ENCODE measurements around the gene TMEM236.
"Not testable (repeated sequence)": the region's sequence is repeated elsewhere in the genome, so short reads cannot be mapped to it uniquely, and the experiment has no call there.

The TMEM236 gene

DNA sequence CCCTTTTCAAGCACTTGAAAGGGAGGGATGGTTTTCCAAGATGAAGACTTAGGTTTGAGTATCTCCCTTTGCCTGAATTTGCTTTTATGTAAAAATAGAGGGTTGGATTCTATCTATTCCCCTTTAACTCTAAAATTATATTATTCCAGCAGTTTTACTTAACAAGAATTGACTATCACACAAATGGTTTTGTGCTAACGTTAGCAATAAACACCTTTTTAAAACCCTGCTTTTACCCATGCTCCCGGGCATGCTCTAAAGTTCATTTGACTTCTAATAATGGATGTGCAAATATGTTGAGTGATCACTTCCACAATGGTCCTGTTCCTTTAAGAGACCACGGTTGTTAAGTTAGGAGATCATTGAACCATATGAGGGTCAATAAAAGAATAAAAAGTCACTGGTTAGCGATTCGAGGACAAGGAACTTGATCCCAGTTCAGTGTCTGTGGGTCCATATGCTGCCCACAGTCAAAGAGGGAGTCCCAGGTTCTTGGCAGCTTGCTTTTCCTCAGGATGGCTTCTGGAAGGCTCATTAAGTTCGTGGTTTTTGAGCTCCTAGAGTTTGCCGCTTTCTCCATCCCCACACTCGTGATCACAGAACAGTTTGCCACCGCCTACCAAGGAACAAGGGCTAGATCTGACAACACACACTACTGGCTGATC, at the start of gene TMEM236:
Gene TMEM236, plus strand, starts transcription at position 421 of the 665 bp plus-strand sequence. Its CDS starts 95 bp downstream, at position 516.
- no peak for DNase-seq (ENCODE audit: low read depth in 2 of 2, low spot score in 1 of 2)

DNA sequence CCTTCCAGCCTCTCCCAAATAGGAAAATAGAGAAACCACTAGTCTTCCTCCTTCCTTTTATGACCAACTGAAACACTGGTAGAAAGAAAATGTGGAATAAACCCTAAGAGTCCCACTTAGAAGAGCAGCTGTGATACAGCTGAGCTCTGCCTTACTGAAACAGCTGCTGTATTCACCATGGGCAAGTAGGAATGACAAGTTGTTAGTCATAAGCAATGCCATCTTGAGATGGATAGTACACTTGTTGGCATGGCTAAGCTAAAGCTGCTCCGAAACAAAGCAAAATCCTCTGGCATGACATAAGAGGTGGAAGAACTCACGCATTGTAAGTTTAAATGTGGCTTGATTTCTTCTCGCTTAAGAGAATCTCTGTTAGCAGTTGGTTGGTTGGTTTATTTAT, 48.3 kb upstream of the TMEM236 start:
- DNase-seq (ENCODE audit: low read depth in 2 of 2, low spot score in 1 of 2): no peak

DNA sequence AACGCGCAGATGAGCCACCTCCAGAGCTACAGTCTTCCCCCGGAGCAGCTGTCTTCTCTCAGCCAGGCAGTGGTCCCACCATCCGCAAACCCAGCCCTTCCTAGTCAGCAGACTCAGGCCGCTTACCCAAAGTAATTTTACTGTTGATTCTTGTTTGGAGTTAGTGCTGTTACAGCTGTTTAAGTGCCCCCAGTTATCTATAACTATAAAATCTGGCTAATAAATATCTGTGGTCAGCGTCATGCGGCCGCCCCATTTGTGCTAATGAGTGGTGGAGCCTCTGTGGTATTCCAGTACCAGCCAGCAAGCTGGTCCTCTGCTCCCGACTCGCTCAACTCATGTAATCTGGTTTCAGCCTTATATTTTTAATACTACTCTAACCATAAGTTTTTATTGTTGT, 43.2 kb upstream of the TMEM236 start:
- no peak for DNase-seq (ENCODE audit: low read depth in 2 of 2, low spot score in 1 of 2)

DNA sequence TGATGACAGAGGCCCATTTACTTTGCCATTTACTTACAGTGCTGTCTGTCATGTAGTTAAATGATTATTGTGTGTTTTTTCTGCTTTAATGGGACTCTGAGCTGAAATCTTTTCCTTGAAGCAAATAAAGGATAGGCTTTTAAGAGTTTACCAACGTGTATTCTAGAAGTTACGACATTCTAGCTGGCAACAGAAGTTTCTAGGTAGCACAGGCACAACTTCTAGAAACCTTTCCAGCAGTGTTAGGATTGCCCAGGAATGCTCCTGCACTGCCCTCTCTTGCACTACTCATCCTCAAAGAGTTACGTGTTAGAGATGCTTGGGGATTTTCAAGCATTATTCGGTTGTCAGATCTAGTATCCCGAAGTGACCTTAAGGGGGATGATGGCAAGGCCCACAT, 42.5 kb upstream of the TMEM236 start:
- DNase-seq (ENCODE audit: low read depth in 2 of 2, low spot score in 1 of 2): no peak

GRCh38 chr10:17710181-17710580, 41.8 kb upstream of the TMEM236 start:
- DNase-seq (ENCODE audit: low read depth in 2 of 2, low spot score in 1 of 2): no peak

DNA sequence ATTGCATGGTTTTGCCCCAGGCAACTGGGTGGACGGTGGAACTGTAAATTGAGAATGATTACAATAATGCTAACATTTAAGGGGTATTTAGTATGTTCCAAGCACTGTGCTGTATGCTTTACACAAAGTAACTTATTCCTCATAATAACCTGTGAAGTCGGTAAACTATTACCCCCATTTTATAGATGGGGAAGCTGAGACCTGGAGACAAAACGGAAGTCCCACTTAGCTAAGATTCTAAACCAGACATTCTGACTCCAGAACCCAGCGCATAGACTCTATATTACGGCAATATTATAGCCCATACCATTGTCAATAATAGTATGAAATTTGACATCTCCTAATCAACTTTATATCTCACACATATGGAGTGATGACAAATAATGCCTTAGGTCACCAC, 39.9 kb upstream of the TMEM236 start:
- no peak for DNase-seq (ENCODE audit: low read depth in 2 of 2, low spot score in 1 of 2)

GRCh38 chr10:17712717-17713471, 39.1 kb upstream of the TMEM236 start:
- no peak for DNase-seq (ENCODE audit: low read depth in 2 of 2, low spot score in 1 of 2)

GRCh38 chr10:17713758-17714157, 38.2 kb upstream of the TMEM236 start:
- no peak for DNase-seq (ENCODE audit: low read depth in 2 of 2, low spot score in 1 of 2)

DNA sequence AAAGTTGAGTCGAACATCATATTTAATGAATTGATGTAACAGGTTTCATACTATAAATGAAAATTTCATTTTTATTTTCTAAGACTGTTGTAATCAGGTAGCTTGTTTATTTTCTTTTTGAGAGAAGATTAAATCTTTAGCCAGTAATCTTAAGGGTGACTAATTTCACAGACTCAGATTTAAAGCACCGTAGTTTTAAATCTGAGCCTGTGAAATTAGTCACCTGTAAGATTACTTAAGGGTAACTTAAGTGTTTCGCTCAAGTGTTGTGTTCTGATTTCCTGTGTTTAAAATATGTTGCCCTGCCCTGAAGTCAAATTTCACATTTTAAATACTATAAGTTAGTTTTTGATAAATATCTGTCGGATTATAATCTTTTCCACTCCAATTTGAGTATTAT, 35.8 kb upstream of the TMEM236 start:
- DNase-seq (ENCODE audit: low read depth in 2 of 2, low spot score in 1 of 2): no peak

DNA sequence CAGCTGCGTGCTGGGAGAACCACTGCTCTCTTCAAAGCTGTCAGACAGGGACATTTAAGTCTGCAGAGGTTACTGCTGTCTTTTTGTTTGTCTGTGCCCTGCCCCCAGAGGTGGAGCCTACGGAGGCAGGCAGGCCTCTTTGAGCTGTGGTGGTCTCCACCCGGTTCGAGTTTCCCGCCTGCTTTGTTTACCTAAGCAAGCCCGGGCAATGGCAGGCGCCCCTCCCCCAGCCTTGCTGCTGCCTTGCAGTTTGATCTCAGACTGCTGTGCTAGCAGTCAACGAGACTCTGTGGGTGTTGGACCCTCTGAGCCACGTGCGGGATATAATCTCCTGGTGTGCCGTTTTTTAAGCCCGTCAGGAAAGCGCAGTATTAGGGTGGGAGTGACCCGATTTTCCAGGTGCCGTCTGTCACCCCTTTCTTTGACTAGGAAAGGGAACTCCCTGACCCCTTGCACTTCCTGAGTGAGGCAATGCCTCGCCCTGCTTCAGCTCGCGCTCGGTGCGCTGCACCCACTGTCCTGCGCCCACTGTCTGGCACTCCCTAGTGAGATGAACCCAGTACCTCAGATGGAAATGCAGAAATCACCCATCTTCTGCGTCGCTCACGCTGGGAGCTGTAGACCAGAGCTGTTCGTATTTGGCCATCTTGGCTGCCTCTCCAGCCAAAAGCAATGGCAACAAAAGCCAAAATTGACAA, 29.5 kb upstream of the TMEM236 start:
- DNase-seq (ENCODE audit: low read depth in 2 of 2, low spot score in 1 of 2): not testable (repeated sequence)

- no peak for DNase-seq (ENCODE audit: low read depth in 2 of 2, low spot score in 1 of 2)
These were observed 26.3 kb upstream of the TMEM236 start for GRCh38 chr10:17725703-17726102.

GRCh38 chr10:17729630-17730029, 22.4 kb upstream of the TMEM236 start:
- no peak for DNase-seq (ENCODE audit: low read depth in 2 of 2, low spot score in 1 of 2)

DNA sequence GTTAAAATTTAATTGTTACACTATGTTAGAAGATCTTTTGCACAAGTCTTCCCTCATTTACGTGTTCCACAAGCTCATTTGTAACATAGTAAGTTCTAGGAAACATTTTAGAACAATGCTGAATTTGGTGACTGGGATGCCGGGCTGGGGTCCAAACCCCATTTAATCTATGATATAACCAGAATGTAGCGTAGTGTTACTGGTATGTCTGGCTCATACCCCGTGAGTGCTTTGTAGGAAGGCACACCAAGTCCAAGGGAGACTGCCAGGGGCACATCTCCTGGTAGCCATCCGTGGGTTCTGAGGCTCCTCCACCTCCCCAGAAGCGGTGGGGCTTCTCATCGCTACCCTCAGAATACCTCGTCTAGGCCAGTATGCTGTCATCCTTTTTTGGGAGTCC, 21.3 kb upstream of the TMEM236 start:
- no peak for DNase-seq (ENCODE audit: low read depth in 2 of 2, low spot score in 1 of 2)

DNA sequence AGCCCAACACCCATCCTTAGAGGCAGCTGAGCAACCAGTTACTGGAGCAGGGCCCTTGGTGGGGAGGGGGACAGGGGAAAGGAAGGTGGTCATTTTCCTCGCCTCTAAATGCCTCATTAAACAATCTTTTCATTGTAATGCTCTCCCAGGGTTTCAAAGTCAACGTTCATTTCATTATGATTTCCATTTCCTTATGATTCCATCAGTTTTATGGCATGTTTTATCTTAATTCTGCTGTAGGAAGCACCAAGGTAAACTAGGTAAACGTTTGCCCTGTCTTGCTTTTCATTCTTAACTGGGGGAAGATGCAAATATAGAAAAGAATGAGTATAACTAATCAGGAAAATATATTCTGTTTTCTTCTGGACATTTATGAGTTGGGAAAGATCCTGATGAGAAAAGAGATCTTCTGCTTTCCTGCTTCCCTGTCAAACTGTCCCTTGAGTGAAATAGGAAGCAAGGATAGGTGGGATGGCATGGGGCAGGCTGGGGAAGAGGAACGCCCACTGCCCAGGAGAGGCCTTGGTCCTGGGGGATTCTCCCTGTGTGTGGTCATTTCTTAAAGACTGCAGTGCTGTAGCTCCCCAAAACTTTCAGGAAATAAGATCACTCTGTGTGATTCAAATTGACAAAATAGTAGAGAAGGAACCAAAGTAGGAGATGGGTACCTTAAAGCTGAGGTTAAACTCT, 20.5 kb upstream of the TMEM236 start:
- DNase-seq (ENCODE audit: low read depth in 2 of 2, low spot score in 1 of 2): no peak

DNA sequence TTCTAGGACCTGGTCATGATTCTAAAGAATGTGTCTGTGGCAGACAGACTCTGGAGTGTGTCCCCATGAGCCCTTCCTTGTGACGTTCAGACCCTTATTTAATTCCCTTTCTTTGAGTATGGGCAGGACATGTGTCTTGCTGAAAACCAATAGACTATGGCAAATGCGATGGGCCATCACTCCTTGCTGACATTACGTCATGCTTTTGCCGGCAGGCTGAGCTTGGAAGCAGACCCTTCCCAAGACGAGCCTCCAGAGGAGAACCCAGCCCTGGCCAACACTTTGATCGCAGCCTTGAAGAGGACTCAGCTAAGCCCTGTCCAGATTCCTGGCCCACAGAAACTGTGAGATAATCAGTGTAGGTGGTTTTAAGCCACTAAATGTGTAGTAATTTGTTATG, 18.4 kb upstream of the TMEM236 start:
- DNase-seq (ENCODE audit: low read depth in 2 of 2, low spot score in 1 of 2): no peak

GRCh38 chr10:17734432-17735080, 17.4 kb upstream of the TMEM236 start:
- no peak for DNase-seq (ENCODE audit: low read depth in 2 of 2, low spot score in 1 of 2)

DNA sequence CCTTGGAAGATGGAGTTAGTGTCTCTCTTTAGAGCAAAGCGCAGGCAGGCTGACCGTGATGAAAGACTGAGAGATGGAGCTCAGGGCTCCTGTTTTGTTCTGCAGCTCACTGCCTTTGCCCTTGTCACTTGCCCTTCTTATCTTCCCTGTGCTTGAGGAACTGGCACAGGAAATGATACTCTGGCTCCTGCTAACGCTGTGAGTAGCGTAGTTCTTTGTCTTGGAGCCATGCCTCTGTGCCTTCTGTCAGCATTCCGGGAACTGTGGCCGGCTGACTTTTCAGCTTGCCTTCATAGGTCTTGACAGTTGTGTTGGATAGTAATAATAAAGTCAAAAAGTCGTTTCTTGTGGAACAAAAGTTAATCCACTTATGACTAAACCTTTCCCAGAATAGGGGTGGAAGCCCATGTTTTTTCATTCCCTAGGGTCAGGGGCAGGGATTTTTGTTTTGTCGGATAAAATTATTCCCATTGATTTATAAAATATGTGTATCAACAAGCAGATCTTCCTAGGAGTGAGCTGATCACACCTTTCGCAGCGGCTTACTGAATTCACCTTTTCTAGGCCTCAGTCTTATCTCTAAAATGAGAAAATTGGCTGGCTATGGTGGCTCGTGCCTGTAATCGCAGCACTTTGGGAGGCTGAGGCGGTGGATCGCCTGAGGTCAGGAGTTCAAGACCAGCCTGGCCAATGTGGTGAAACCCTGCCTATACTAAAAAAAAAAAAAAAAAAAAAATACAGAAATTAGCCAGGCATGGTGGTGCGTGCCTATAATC, 16.6 kb upstream of the TMEM236 start:
- no peak for DNase-seq (ENCODE audit: low read depth in 2 of 2, low spot score in 1 of 2)

DNA sequence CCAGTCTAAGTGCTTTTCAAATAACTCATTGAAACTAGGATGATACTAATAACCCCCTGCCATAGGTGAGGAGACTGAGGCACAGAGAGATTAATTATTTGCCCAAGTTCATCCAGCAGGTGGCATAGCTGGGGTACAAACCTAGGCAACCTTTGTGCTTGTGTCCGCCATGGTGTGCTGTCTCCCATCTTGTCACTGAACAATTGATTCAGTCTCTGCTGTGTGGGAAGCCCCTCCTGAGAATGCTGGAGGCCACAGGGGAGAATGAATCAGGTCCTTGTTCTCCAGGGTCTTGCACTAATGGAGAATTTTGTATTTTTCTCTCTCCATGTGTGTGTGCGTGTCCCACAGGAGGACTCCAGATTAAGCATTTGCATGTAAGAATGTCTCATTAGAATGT, 15.8 kb upstream of the TMEM236 start:
- no peak for DNase-seq (ENCODE audit: low read depth in 2 of 2, low spot score in 1 of 2)

DNA sequence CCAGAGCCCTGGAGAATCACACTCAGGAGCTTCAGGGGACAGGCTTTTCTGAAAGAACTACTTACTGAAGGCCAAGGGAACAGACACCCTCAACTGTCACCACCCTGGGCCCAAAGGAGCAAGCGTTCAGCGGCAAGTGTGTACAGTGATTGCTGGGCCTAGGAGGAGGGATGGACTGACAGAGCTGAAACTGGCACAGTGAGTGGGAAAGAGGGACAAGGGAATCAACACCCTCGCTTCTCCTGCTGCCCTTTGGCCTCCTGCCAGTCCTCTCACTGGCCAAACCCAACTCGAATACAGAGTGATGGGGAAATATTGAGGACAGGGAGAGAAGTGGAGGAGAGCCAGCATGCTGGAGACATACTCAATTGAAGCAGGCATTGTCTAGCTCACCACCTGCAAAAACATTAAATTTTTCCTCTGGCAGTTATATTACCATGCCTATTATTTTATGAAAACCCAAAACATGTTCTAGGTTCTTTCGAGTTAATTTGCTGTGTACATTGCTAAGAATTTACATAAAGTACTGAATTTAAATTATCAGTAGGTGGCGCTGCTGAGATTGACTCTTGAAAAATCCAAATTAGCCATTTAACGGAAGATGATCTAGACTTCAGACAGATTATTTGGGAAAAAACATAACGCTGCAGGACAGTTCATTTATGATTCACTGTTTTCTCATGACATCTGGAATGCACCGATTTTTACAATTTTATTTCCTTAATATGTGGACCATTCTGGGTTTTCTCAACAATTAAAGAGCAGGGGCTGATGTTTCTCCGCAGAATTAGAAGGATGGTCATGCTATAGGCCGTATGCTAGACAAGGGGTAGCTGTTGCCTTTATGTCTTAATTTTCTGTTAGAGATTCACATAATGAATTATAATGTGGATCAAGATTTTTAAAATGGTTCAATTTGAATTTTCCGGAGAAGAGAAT, 14.7 kb upstream of the TMEM236 start:
- DNase-seq (ENCODE audit: low read depth in 2 of 2, low spot score in 1 of 2): no peak

All from stimulated activated CD8-positive, alpha-beta memory T cell treated with anti-CD3 and anti-CD28 coated beads, Interleukin-4, amount 100 ng/mL, for 1 hour (primary cell).